Peyer's patch (tissue), 4 donors: ENCODE results near the gene MTRFR.

ENCODE experiments used
- POLR2A ChIP-seq, 2 donors: fragments of 450-650 bp; IDR thresholded peaks; one replicate each; pipeline ENCODE4 v1.5.1; 2017; ENCODE audit warnings: antibody characterized with exemption in 2 of 2, mild to moderate bottlenecking in 2 of 2, moderate library complexity in 2 of 2
- TF ChIP-seq, protein P1 (sequence below), 6 experiments: fragments of 450-650 bp in 4 of 6; fragments of 200-600 bp in 2 of 6; sonication (generic) in 1 of 6; IDR thresholded peaks; one replicate each; pipeline ENCODE4 v1.5.1; 2017 to 2019; ENCODE audit warnings: antibody characterized with exemption in 6 of 6, mild to moderate bottlenecking in 3 of 6, moderate library complexity in 1 of 6

DNA sequence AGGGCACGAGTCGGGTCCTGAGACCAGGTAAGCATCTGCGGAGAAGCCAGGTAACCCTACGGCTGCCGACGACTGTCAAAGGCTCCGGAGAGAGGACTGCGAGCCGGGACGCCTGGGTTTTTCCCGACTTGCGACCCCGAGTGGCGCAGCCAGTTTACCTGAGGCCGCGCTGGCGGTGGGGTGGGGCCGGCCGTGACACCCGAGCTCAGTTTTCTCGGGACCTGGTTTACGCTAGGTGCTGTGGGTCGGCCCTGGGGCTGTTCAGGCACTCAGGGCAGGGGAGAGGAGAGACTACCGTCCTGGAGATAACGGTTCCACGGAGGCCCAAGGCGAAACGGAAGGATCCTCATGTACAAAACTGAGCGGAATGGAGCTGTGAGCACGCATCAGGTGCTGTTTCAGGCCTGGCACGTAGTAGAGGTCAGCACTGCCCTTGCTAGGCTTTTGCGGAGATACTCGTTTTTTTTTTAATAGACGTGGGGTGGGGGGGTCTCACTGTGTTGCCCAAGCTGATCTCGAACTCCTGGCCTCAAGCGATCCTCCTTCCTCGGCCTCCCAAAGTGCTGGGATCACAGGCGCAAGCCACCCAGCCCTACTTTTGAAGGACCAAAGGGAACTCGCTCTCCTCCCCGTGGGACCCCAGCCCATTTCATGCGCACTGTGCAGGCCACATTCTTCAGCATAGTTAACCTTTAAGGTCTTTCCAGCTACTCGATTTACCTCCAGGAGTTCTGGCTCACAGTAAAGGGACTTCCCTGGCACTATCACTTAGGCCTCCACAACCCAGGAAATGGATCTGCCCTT, 471 bp downstream of the MTRFR start:
- TF ChIP-seq POLR2A (IDR thresholded peaks at IDR 0.05), result peak; percentile 27 to 57
- TF ChIP-seq, protein P1, sequence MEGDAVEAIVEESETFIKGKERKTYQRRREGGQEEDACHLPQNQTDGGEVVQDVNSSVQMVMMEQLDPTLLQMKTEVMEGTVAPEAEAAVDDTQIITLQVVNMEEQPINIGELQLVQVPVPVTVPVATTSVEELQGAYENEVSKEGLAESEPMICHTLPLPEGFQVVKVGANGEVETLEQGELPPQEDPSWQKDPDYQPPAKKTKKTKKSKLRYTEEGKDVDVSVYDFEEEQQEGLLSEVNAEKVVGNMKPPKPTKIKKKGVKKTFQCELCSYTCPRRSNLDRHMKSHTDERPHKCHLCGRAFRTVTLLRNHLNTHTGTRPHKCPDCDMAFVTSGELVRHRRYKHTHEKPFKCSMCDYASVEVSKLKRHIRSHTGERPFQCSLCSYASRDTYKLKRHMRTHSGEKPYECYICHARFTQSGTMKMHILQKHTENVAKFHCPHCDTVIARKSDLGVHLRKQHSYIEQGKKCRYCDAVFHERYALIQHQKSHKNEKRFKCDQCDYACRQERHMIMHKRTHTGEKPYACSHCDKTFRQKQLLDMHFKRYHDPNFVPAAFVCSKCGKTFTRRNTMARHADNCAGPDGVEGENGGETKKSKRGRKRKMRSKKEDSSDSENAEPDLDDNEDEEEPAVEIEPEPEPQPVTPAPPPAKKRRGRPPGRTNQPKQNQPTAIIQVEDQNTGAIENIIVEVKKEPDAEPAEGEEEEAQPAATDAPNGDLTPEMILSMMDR (IDR thresholded peaks at IDR 0.05), result peak in 2 of 6 experiments; percentile 3 to 7
